GM18867 (cell line): ENCODE measurements around the gene SPOCK3.
"Not testable (repeated sequence)": the region's sequence is repeated elsewhere in the genome, so short reads cannot be mapped to it uniquely, and the experiment has no call there.

Experiments
- ATAC-seq: cut with Tn5 transposase; IDR thresholded peaks from one replicate; pipeline ENCODE4 v1.9.1; 2021; ENCODE audit warnings: mild to moderate bottlenecking, moderate library complexity; ENCODE audit not compliant: unreplicated experiment

The SPOCK3 gene

DNA sequence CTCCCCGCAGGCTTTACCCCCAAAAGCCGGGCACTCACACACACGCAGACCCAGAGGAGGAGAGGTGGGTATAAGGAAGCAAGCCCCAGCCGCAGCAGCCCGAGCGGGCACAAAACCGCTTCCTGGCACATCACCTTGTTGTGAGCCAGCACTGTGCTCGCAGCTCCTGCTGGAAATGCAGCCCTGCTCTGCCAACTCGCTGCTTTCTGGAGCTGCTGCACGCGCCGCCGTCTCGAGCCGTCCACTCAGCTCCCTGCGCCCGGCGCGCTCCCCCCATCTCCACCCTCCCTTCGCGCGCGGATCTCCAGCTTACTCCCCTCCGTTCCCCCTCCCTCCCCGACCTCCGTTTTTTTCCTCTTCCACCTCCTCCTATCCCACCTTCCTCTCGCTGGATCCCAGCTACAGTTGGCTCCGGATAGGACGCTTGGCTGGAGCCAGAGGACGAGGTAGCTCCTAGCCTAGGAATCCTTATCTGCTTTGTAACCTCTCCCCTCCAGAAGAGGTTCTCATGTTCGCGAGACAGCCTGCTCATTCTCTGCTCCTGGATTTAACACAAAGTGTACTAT is at the start of gene SPOCK3:
Gene SPOCK3, minus strand, starts transcription at position 179 of the 566 bp plus-strand sequence.
- ATAC-seq: peak; percentile 34

DNA sequence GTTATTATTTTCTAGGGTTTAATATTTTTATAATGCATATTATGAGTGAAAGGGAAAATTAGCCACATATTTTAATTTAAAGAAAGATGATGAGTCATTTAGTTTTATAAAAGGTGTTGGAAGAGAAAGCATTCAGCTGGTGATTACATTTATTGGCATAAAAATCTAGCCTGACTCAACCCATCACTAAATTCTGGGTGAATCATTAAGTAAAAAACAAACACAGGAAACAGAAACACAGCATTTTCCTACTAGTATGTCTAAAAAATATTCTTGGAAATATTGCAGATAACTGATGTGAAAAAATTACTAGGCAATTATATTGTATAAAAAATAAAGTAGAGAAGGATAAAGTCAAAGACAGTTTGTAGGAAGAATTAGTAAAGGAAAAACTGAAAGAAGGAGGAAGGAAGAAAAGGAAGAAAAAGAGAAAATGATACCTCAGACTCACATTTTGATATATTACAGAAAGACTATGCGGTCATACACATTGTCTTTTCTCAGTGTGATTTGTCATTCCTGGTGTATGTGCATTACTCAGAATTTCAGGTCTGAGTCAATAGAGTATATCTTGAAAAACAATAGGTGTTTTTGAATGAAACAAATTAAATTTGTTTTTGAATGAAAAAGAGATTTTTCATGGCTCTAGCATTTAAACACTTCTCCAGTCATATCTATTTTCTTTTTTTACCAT is 48.0 kb upstream of the SPOCK3 start:
- ATAC-seq: no peak

DNA sequence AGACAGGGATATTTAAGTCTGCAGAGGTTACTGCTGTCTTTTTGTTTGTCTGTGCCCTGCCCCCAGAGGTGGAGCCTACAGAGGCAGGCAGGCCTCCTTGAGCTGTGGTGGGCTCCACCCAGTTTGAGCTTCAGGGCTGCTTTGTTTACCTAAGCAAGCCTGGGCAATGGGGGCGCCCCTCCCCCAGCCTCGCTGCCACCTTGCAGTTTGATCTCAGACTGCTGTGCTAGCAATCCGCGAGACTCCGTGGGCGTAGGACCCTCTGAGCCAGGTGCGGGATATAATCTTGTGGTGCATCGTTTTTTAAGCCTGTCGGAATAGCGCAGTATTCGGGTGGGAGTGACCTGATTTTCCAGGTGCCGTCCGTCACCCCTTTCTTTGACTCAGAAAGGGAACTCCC is 47.3 kb upstream of the SPOCK3 start:
- not testable (repeated sequence) for ATAC-seq

GRCh38 chr4:167274351-167274750 is 40.1 kb upstream of the SPOCK3 start:
- ATAC-seq: no peak

- no peak for ATAC-seq
Measured at GRCh38 chr4:167265231-167265630, 30.9 kb upstream of the SPOCK3 start.

GRCh38 chr4:167248271-167248670 is 14.0 kb upstream of the SPOCK3 start:
- ATAC-seq: no peak

- no peak for ATAC-seq
Measured at GRCh38 chr4:167239627-167240026, 5.3 kb upstream of the SPOCK3 start.

GRCh38 chr4:167238226-167238625 is 3.9 kb upstream of the SPOCK3 start:
- ATAC-seq: no peak

- ATAC-seq: peak; percentile 65
Measured at GRCh38 chr4:167233685-167234315, 494 bp downstream of the SPOCK3 start.

GRCh38 chr4:167232805-167233684 is 1.2 kb downstream of the SPOCK3 start:
- no peak for ATAC-seq

DNA sequence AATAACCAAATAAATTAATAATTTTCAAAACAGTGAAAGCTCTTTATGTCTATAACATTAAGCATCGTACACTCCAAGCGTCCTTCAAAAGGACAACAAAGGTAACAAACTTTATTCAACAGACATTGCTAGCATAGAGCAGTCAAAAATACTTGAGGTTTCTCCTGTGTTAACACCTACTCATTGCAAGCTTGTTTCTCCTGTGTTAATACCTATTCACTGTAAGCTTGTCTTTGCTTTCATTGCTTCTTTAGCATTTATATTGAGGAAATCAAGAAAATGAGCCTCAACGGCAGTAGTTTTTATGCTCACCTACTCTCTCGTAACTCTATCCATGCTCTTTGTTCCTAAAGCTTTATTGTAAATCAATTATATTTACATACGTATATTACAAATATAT is 3.5 kb downstream of the SPOCK3 start:
- no peak for ATAC-seq

DNA sequence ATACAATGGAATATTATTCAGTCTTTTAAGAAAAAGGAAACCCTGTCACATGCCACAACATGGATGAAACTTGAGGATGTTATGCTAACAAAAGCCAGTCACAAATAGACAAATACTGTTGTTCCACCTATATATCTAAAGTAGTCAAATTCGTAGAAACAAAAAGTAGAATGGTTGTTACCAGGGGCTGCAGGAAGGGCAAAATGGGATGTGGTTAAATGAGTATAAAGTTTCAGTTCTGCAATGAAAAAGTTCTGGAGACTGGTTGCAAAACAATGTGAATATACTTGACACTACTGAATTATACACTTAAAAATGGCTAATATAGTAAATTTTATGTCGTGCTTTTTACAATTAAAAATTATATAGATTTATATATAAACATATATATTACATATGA is 12.2 kb downstream of the SPOCK3 start:
- ATAC-seq: peak; percentile 93

GRCh38 chr4:167221084-167221483 is 13.2 kb downstream of the SPOCK3 start:
- ATAC-seq: no peak

DNA sequence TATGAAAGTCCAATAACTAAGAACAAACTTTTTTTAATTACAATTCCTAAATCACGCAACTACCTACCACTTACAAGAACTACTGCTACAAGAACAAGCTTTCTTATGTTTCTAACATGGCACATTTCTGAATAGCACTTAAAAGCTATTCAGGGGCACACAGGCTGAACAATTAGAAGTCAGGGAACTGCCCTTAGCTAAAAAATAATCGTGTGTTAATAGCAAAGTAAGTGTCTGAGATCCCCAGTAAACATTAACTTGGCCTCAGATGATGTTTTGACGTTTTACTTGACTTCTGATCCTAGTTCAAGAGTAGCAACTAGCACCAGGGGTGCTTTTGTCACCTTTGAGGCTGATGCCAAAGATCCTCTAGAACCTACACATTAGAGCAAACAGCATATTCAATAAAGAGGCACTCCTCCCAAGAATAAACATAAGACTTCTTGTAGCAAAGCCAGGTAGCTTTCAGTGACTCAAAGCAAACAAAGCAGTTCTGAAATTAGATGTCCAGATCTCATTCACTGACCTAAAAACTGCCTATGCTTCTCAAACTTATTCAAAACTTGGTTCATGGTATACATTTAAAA is 16.2 kb downstream of the SPOCK3 start:
- ATAC-seq: no peak

DNA sequence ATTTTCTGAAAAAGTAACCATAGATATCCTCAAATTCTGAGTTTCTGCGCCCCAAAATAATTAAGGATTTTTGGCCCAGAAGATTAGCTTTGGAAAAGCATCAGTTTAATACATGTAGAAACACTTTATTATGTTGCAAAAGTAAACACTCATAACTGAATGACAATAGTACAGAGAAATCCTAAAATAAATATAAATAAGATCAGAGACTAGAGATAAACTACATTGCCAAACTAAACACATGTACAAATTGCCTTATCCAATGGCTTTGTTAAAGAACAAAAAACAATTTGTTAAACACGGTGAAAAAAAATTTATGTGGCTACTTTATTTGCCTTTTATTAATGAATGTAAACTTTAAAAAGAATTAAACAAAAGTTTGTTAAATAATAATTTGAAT is 17.5 kb downstream of the SPOCK3 start:
- ATAC-seq: no peak

- no peak for ATAC-seq
Measured at GRCh38 chr4:167210166-167210565, 24.1 kb downstream of the SPOCK3 start.

- no peak for ATAC-seq
Measured at GRCh38 chr4:167196344-167197012, 37.8 kb downstream of the SPOCK3 start.

GRCh38 chr4:167190379-167190778 is 43.9 kb downstream of the SPOCK3 start:
- no peak for ATAC-seq

GRCh38 chr4:167185465-167185864 is 48.8 kb downstream of the SPOCK3 start:
- ATAC-seq: no peak

DNA sequence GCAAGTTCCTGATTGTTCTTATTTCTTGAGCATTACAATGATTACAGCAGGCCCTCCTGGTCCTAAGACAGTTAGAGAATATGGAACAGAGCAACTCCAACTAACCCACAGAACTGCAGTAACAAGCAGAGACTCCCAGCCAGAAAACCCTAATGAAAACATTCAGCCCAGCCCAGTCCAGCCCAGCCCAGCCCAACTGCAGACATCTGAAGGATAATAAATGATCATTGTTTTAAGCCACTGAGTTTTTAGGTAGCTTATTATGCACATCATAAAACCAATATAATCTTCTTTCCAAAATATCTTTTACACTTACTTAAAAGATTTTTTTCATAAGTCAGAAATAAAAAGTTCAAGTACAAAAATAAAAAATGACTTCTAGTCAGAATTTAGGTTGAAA is 51.3 kb downstream of the SPOCK3 start:
- ATAC-seq: no peak
